ENCODE measurements around the gene EHD1.

The EHD1 gene

GRCh38 chr11:64891215-64891848 lies 12.9 kb upstream of the EHD1 start:
- no peak for DNase-seq (ENCODE audit: low read depth, low spot score)

GRCh38 chr11:64890522-64890939 lies 12.1 kb upstream of the EHD1 start:
- no peak for DNase-seq (ENCODE audit: low read depth, low spot score)

GRCh38 chr11:64888729-64889511 lies 10.5 kb upstream of the EHD1 start:
- no peak for DNase-seq (ENCODE audit: low read depth, low spot score)

- DNase-seq (ENCODE audit: low read depth, low spot score): no peak
Measured at GRCh38 chr11:64888406-64888728, 9.9 kb upstream of the EHD1 start.

- DNase-seq (ENCODE audit: low read depth, low spot score): no peak
Measured at GRCh38 chr11:64887757-64888405, 9.5 kb upstream of the EHD1 start.

- no peak for DNase-seq (ENCODE audit: low read depth, low spot score)
Measured at GRCh38 chr11:64887234-64887756, 8.9 kb upstream of the EHD1 start.

- no peak for DNase-seq (ENCODE audit: low read depth, low spot score)
Measured at GRCh38 chr11:64885367-64886286, 7.2 kb upstream of the EHD1 start.

- no peak for DNase-seq (ENCODE audit: low read depth, low spot score)
Measured at GRCh38 chr11:64884019-64884418, 5.6 kb upstream of the EHD1 start.

GRCh38 chr11:64883575-64883974 lies 5.2 kb upstream of the EHD1 start:
- no peak for DNase-seq (ENCODE audit: low read depth, low spot score)

- DNase-seq (ENCODE audit: low read depth, low spot score): no peak
Measured at GRCh38 chr11:64882243-64882642, 3.8 kb upstream of the EHD1 start.

GRCh38 chr11:64881476-64881875 lies 3.1 kb upstream of the EHD1 start:
- DNase-seq (ENCODE audit: low read depth, low spot score): no peak

GRCh38 chr11:64880240-64881001 lies 2.0 kb upstream of the EHD1 start:
- DNase-seq (ENCODE audit: low read depth, low spot score): no peak

GRCh38 chr11:64879244-64879900 lies 951 bp upstream of the EHD1 start:
- DNase-seq (ENCODE audit: low read depth, low spot score): no peak

GRCh38 chr11:64878223-64878493 lies 263 bp downstream of the EHD1 start:
- DNase-seq (ENCODE audit: low read depth, low spot score): no peak

- no peak for DNase-seq (ENCODE audit: low read depth, low spot score)
Measured at GRCh38 chr11:64877390-64878222, 815 bp downstream of the EHD1 start.

GRCh38 chr11:64876835-64877341 lies 1.5 kb downstream of the EHD1 start:
- no peak for DNase-seq (ENCODE audit: low read depth, low spot score)

GRCh38 chr11:64876229-64876750 lies 2.1 kb downstream of the EHD1 start:
- DNase-seq (ENCODE audit: low read depth, low spot score): no peak

- no peak for DNase-seq (ENCODE audit: low read depth, low spot score)
Measured at GRCh38 chr11:64875369-64876228, 2.8 kb downstream of the EHD1 start.

Measured in smooth muscle cell of the brain vasculature (primary cell).